Left renal cortex interstitium (tissue), 4 donors: Measurements from ENCODE around the gene TSSK2. TPM values are rescaled to one million over a fixed set of nuclear protein-coding genes. Genes with fewer than 3 reads are reported as not detected.
"Not testable (repeated sequence)": the region's sequence is repeated elsewhere in the genome, so short reads cannot be mapped to it uniquely, and the experiment has no call there.

Experiments
- DNase-seq, 4 donors: peaks; one replicate each; pipeline ENCODE4 v3.0.0-alpha.2; 2013; ENCODE audit warnings: low read depth in 4 of 4, low spot score in 2 of 4, missing footprints in 1 of 4
- polyA plus RNA-seq, 4 donors: library from polyadenylated mRNA; unstranded; fragments of 120-200 nt; gene quantifications; one replicate each; pipeline ENCODE4 v1.2.1, GENCODE V29; 2013; ENCODE audit not compliant: insufficient read length in 4 of 4

Gene TSSK2
- polyA plus RNA-seq, 4 donors, result not detected

DNA sequence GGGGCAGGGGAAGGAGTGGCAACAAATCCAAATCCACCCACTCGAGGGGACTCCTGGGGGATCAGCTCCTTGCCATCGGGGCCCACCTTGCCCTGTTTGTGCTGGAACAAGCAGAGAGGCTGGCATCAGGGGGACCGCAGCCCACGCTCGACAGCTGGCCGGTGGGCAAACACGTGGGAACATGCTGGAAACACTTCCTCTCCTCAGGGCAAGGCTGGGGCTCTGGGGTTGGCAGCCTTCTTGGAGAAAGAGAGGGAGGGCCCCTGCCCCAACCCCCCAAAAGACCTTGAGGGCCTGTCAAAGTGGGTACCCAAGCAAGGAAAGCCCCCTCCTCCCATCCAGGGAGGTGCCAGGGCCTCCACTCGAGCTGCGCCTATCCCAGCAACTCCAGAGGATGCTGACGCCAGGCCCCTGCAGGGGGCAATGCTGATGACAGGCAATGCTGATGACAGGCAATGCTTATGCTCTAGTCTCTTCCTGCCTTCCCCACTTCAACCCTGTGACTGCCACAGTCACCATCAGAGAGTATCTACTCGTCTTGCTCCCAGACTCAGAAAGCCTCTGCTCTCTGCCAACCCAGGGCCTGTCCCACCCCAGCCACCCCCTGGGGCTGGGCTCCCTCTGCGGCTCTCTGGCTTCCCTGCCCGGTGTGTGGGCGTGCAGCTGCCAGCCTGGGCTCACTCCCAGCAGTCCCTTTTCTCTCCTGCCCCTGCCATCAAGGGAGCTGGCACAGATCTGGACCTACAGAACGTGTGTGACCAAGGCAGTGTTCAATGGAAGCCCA, 7.3 kb downstream of the TSSK2 start:
- no peak for DNase-seq

DNA sequence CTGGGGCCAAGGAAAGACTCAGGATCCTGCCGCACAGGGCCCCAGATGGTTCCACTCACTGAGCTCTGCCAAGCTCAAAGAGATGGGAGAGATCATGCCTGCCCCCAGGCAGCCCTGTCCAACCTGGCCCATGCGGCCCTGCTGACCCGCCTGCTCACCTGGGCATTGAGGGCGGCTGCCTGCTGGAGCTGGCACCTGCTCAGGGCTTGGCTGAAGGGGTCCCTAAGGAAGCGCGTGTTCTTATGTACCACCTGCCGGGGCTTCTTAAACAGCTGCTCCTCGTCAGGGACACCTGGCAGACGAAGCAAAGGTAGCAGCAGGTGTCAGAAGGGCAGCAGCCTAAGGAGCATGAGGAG, 7.9 kb downstream of the TSSK2 start:
- DNase-seq, result no peak

DNA sequence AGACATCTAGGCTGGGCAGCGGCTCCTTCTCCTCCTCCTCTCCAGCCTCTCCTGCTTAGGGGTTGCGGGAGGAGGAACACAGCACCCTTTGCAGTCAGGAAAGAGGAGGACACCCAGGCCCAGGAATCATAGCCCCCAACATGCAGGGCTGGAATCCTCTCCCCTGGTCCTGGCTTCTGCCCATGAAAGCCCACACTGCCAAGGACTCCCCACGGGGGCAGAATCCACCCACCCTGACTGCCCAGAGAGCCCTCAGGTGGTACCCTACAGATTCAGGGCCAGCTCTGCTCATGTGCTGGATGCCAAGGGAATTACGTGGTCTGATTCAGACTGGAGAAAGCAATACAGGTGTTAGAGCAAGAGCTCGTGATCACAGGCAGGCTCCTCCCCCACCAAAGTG, 8.9 kb downstream of the TSSK2 start:
- no peak for DNase-seq

DNA sequence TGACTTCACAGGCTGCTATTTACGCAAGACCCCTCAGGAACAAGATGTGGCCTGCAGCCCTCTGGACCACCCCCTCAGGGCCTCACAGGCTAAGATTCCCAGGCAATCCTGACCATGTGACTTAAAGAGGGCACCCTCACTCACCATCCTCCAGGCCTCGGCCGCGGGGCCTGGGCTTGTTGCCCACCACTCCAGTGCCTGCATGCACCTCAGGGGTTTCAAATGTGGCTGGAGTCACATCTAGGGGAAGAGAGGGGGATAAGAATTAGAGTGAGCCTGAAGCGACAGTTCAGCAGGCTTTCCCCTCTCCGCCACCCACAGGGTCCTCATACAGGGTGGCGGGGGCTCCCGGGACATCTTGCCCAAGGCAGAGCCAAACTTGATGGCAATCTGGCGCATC, 11.3 kb downstream of the TSSK2 start:
- no peak for DNase-seq

DNA sequence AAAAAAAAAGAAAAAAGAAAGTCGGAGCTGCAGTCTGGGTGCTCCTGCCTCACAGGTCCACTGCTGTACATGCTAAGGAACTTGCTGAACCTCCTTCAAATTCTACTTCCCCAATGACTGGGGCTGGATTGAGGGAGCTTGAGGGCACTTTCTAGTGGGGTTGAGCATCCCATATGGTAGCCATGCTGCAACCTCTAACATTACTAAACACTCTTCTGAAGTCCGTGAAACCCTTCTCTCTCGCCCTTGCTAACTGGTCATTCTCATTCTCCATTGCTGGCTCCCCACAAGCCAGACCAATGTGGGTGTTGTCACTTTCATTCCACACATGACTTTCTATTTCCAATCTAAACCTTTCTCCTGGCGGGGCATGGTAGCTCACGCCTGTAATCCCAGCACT, 12.1 kb downstream of the TSSK2 start:
- DNase-seq, result no peak

DNA sequence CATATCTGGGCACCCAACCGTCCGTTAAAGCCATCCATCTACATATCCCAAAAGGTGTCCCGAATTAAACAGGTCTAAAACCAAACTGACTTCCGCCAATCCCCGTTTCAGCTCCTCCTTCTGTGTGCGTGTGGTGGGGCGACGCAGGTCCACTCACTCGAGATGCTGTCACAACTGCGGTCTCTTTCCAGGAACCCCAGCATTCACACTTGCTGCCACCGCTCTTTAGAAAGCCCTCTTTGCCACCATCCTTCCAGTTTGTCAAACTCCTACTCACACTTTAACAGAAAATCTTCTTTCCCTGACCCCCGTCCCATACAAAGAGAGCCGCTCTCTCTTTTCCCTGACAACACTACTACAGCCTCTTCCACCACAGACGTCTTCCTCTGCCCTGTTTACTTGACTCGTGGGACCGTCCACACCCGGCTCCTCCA, 12.9 kb downstream of the TSSK2 start:
- no peak for DNase-seq

DNA sequence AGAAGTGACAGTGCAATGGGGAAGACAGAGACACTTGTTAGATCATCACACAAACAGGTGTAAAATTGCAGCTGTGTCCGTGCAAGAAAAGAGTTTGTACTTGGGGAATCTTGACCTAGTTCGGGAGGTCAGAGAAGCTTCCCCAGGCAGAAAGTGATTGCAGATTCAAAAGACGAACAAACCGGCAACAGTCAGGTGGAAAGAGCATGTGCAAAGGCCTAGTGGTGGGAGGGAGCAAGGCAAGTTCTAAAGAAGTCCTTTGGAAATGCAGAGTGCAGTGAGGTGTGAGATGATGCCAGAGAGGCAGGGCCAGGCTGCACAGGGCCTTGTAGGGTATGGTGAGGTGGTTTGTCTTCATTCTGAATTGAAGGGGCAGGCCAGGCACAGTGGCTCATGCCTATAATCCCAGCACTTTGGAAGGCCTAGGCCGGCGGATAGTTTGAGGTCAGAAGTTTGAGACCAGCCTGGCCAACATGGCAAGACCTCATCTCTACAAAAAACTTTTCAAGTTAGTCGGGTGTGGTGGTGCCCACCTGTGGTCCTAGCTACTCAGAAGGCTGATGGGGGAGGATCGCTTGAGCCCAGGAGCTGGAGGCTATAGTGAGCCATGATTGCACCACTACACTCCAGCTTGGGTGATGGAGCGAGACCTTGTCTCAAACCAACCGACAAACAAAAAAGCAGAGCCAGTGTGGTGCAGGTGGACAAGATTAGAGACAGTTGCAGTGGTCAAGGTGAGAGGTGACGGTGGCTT, 15.3 kb downstream of the TSSK2 start:
- no peak for DNase-seq

DNA sequence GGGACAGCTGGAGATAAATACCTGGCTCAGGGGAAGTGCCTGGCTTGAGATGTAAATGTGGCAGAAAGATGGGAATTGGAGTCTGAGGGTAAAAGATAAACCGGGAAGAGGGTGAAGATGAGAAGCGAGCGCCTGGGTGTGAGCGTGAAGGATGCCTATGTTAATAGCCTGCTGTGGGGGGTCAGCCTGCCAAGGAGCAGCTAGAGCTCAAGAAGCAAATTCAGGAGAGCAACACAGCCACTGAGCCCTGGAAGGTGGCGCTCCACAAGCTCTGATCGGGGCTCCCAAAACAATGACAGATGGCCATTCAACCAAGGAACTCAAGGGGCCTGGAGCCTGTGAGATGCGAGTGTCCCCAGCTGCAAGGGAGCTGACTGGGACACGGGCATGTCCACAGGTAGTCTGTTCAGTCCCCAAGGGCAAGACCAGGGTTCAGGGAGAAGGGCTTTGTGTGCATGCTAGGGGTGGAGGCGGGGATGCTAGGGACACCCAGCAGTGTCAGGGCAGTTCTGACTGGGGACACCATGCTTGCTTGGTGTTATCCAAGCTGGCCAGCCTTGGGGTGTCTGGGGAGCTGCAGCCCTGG, 16.2 kb downstream of the TSSK2 start:
- no peak for DNase-seq

DNA sequence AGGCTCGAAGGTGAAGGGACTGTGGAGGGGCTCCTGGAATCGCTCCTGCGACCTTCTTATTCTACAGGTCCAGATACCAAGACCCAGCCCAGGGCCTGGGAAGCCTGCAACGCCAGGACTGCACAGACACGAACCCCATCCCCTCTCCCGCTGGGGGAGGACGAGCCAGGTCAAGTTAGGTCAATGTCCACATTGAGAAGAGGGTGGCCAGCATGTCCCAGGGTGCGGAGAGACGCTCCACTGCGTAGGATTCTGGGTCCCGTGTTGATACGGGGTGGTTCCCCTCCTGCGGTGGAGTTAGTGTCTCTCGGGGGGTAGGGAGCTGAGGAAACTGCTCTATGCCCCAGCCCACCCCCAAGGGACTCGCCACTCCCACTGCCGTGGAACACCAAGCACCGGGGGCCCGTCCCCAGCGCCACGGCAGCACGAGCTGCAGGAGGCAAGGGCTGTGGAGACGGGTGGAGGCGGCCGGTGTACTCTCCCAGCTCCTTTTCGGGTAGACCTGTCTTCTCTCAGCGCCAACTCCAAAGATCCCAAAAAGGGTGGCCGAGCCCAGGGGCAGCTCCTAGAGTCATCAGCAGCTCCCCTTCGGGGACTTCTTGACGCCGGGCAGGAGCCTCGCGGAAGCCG, 17.4 kb downstream of the TSSK2 start:
- DNase-seq, result no peak

DNA sequence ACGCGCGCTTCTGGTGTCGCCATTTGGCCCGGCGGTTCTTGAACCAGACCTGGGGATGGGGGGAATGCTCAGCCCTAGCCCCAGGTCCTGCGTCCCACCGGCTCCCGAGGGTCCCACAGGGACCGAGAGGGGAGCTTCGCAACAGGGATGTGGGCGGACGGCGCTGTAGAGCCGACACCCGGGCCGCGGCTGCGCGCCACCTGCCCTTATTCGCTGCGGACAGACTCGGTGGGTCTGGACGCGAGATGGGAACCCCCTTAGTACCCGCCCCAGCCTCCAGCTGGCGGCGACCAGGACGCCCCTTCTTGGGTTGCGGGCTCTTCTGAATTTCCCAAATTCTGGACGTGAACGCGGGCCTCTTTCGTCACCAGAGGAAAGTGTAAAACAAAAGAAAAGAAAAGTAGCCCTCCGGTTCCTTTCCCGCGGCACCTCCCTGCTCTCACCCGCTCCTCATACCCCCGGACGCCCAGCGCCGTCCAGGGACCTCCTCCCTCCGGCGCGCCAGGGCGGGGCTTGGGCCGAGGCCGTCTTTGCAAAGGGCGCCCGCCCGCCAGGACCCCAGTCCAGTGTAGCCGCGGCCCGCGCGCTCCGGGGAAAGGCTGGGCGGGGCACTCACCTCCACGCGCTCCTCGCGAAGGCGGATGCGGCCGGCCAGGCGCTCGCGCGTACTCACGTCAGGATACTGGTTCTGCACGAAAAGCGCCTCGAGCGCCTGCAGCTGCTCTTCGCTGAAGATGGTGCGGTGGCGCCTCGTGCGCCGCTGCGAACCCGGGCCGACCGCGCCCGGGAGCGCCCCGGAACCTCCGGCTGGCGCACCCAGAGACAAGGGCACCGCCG, 18.2 kb downstream of the TSSK2 start:
- no peak for DNase-seq

DNA sequence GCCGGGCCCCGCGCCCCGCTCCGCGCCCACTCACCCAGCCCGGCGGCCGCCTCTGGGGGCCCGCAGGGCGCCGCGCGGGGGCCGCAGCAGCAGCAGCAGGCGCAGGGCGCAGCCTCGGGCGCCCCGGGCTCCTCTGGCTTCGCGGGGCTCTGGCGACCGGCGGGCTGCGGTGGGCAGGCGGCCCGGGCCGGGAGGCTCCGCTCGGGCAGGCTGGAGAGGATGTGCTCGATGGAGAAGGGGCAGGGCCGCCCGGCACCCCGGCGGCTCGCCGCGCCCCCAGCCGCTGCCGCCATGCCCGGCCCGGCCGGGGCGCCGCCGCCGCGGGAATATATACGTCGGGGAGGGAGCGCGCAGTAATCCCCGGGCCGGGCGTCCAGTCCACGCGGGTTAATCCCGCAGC, 18.9 kb downstream of the TSSK2 start, which contains the start of gene GSC2:
Gene GSC2, minus strand, starts transcription at position 302 of the 400 bp plus-strand sequence. Its CDS starts 9 bp downstream, at position 293.
- no peak for DNase-seq

DNA sequence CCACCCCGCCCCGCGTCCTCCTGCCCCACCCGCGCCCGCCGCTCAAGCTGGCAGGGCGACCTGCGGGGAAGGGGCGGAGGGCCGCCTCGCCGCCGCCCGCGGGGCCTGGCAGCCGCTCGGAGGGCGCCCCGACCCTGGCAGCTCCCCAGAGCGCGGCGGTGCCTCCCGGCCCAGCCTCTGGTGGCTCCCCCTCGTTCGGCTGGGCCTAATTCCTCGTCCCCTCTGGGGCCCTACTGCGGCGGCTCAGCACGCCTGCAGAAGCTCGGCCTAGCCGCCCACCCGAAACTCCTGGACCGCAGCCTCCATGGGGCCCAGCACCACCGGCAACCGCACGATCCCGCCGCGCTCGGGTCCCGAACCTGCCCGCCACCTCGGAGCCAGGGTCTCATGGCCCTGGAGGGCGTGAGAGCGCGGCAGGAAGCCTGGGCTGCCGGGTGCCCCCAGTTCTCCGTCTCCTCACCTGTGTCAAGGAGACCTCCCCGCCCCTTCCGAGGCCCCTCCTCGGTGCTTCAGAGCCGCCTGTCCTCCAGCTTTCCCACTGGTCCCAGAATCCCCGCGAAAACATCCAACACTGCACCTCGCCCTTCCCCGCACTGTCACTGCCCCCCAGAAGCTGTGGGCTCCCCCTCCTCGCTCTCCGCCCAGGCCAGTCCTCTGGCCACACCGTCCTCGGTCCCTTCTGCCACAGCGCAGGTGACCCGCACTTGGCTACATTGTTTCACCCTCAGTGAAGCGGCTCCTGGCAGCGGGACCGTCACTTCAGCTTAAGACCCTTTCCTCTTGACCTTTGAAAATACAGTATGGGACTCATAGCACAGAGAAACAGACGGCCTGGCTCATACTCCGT, 19.6 kb downstream of the TSSK2 start:
- DNase-seq, result no peak

DNA sequence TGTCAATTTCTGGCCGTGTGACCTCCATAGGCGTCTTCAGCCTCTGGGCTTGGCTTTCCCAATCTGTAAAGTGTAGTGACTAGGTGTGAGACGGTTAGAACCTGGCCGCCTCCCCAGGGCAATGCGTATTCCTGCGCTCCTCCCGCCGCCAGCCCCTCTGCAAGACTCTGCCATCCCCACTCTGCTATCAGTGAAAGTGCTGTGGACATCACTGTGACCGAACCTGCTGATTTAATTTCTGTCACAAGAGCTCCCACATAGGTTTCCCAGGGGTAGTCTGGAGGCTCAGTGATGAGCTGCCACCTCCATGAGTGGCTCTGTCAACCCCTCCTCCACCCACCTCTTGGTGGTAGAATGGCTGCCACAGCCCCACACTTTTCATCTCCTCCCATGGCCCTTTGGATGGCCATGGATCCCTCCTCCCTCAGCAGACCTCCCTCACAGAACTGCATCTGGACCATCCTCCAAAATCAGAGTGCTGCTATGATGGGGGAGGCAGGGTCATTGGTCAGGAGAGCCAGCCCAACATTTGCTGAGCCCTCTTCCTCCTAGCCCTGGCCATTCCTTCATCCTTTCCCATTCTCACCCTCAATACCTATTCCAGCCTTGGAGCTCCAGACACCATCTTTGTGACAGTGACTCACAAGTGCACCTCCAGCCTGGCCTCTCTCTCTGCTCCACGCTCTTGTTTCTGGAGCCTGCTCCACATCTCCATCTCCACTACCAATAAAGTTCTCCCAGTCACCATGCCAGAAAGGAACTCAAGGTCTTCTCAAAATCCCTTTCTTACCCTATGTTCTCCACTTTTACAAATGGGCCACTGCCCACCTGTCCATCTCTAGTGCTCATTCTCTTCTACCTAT, 20.5 kb downstream of the TSSK2 start:
- no peak for DNase-seq

DNA sequence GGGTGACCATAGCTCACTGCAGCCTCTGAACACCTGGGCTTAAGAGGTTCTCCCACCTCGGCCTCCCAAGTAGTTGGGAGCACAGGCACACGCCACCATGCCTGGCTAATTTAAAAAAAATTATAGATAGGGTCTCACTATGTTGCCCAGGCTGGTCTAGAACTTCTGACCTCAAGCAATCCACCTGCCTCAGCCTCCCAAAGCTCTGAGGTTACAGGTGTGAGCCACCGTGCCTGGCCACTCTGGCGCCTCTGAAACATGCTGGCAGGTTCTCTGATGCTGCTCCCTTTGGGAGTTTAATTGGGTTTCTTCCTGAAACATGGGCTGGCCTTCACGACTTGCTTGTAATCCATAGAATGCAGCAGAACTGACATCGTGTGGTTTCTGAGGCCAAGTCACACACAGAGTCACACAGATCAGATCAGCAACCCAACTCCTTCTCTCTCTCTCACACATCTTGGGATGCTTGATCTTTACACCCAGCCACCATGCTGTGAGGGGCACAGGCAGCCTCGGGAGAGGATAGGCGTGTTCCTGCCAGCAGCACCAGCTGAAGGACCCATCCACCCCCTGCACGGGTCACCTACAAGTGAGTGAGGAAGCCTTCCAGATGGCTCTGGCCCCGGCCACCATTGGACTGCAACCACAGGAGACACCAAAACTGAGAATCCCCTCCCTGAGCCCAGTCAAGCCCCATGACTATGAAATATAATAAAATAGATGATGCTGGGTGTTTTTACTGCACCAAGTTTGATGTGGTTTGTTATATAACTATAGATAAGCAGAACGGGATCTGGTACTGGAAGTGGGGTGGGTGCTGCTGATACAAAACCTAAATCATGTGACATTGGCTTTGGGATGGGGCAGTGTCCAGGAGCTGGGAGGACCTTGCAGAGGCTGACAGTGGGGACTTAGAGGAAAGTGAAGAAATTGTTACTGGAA, 22.1 kb downstream of the TSSK2 start:
- no peak for DNase-seq

DNA sequence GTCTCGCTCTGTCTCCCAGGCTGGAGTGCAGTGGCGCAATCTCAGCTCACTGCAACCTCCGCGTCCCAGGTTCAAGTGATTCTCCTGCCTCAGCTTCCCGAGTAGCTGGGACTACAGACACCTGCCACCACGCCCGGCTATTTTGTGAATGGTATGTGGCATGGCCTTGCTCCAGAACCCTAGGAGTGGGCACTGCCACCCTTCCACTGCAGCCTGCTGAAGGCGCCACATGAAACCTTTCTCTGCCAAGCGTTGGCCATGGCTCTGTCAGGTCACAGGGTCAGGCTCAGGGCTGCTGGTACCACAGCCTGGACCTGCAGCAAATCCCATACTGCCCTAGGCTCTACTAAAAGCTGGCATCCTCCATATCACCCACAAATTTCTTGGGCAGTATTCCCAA, 25.0 kb downstream of the TSSK2 start:
- not testable (repeated sequence) for DNase-seq

DNA sequence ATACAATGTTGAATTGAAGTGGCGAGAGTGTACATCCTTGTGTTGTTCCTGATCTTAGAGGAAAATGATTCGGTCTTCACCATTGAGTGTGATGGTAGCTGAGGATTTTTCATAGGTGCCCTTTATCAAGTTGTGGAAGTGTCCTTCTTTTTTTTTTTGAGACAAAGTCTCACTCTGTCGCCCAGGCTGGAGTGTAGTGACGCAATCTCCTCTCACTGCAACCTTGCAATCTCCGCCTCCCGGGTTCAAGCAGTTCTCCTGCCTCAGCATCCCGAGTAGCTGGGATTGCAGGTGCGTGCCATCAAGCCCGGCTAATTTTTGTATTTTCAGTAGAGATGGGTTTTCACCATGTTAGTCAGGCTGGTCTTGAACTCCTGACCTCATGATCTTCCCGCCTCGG, 27.5 kb downstream of the TSSK2 start:
- not testable (repeated sequence) for DNase-seq

DNA sequence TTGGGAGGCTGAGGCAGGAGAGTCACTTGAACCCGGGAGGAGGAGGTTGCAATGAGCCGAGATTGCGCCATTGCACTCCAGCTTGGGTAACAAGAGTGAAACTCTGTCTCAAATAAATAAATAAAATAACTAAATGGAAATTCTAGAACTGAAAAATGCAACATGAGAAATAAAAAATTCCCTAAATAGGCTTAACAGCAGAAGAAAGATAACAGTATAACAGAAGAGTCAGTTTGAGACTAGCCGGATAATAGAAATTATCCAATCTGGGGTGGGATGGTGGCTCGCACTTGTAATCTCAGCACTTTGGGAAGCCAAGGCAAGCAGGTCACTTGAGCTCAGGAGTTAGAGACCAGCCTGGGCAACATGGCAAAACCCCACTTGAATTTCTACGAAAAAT, 33.3 kb downstream of the TSSK2 start:
- no peak for DNase-seq
